MV-4-11 (cell line): ENCODE measurements around the gene PXMP2.
"Not testable (repeated sequence)": the region's sequence is repeated elsewhere in the genome, so short reads cannot be mapped to it uniquely, and the experiment has no call there.

Experiments used
- DNase-seq: peaks from one replicate; lab custom pipeline; 2025; lab: John Stamatoyannopoulos, UW

PXMP2 gene

GRCh38 chr12:132723764-132724140 is 36.4 kb downstream of the PXMP2 start:
- DNase-seq = no peak

GRCh38 chr12:132724506-132725241 is 37.3 kb downstream of the PXMP2 start:
- no peak for DNase-seq

GRCh38 chr12:132726386-132726785 is 39.0 kb downstream of the PXMP2 start:
- DNase-seq = no peak

- DNase-seq = no peak
Observed at GRCh38 chr12:132727091-132727794, 39.9 kb downstream of the PXMP2 start.

GRCh38 chr12:132728502-132728901 is 41.1 kb downstream of the PXMP2 start:
- DNase-seq = no peak

GRCh38 chr12:132729541-132730320 is 42.3 kb downstream of the PXMP2 start:
- DNase-seq = no peak

GRCh38 chr12:132730353-132730752 is 43.0 kb downstream of the PXMP2 start:
- no peak for DNase-seq

GRCh38 chr12:132731574-132731973 is 44.2 kb downstream of the PXMP2 start:
- DNase-seq = no peak

GRCh38 chr12:132734206-132734605 is 46.8 kb downstream of the PXMP2 start:
- no peak for DNase-seq

- no peak for DNase-seq
Observed at GRCh38 chr12:132735496-132735895, 48.1 kb downstream of the PXMP2 start.

GRCh38 chr12:132736378-132736777 is 49.0 kb downstream of the PXMP2 start:
- DNase-seq = no peak

GRCh38 chr12:132736913-132737312 is 49.5 kb downstream of the PXMP2 start:
- no peak for DNase-seq

- no peak for DNase-seq
Observed at GRCh38 chr12:132739600-132740312, 52.4 kb downstream of the PXMP2 start.

- DNase-seq = no peak
Observed at GRCh38 chr12:132740313-132740646, 52.9 kb downstream of the PXMP2 start.

- DNase-seq = no peak
Observed at GRCh38 chr12:132740652-132741051, 53.3 kb downstream of the PXMP2 start.

- no peak for DNase-seq
Observed at GRCh38 chr12:132741620-132742019, 54.2 kb downstream of the PXMP2 start.

GRCh38 chr12:132743831-132744230 is 56.4 kb downstream of the PXMP2 start:
- no peak for DNase-seq

GRCh38 chr12:132746613-132747012 is 59.2 kb downstream of the PXMP2 start:
- no peak for DNase-seq

GRCh38 chr12:132747395-132747794 is 60.0 kb downstream of the PXMP2 start:
- no peak for DNase-seq

- DNase-seq = no peak
Observed at GRCh38 chr12:132747896-132748295, 60.5 kb downstream of the PXMP2 start.

GRCh38 chr12:132748319-132748718 is 60.9 kb downstream of the PXMP2 start:
- DNase-seq = no peak

GRCh38 chr12:132753670-132754069 is 66.3 kb downstream of the PXMP2 start:
- DNase-seq = not testable (repeated sequence)
